Hepatocyte (in vitro differentiated cells): ENCODE results near the gene CLEC4F.

Source experiments
- EZH2 ChIP-seq: fragments of 200-600 bp; sonication (generic); IDR thresholded peaks from 2 replicates; pipeline ENCODE4 v1.6.1; 2016; ENCODE audit warnings: antibody characterized with exemption, mild to moderate bottlenecking, borderline replicate concordance
- TF ChIP-seq, protein P1 (sequence below): fragments of 200-600 bp; sonication (generic); IDR thresholded peaks from 2 replicates; pipeline ENCODE4 v1.5.1; 2016; ENCODE audit warnings: antibody characterized with exemption, mild to moderate bottlenecking; ENCODE audit not compliant: poor library complexity

GRCh38 chr2:70779491-70779890 is 40.9 kb downstream of the CLEC4F start:
- TF ChIP-seq, protein P1, sequence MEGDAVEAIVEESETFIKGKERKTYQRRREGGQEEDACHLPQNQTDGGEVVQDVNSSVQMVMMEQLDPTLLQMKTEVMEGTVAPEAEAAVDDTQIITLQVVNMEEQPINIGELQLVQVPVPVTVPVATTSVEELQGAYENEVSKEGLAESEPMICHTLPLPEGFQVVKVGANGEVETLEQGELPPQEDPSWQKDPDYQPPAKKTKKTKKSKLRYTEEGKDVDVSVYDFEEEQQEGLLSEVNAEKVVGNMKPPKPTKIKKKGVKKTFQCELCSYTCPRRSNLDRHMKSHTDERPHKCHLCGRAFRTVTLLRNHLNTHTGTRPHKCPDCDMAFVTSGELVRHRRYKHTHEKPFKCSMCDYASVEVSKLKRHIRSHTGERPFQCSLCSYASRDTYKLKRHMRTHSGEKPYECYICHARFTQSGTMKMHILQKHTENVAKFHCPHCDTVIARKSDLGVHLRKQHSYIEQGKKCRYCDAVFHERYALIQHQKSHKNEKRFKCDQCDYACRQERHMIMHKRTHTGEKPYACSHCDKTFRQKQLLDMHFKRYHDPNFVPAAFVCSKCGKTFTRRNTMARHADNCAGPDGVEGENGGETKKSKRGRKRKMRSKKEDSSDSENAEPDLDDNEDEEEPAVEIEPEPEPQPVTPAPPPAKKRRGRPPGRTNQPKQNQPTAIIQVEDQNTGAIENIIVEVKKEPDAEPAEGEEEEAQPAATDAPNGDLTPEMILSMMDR = no peak
- no peak for TF ChIP-seq EZH2
